NCI-H460 (cell line): Measurements from ENCODE around the gene RASL12. TPM values are rescaled to one million over a fixed set of nuclear protein-coding genes. Genes with fewer than 3 reads are reported as not detected.
"Not testable (repeated sequence)": the region's sequence is repeated elsewhere in the genome, so short reads cannot be mapped to it uniquely, and the experiment has no call there.

Source experiments
- DNase-seq: peaks from one replicate; pipeline ENCODE4 v3.0.0-alpha.2; 2016; ENCODE audit warnings: low read depth; ENCODE audit errors: extremely low read depth
- small RNA-seq, 2 experiments: library from RNA; depleted of rRNA; stranded (forward); fragments of <200 nt; gene quantifications; one replicate each; pipeline ENCODE3, GENCODE V24; 2014
- total RNA-seq: library from RNA; depleted of rRNA; stranded (reverse); fragments of >200 nt; shearing (Covaris generic); gene quantifications from 2 replicates; pipeline ENCODE4 v1.2.3, GENCODE V29; 2014; rRNA removed

Gene RASL12
- total RNA-seq, 1 experiment from 2014 or later, result 0.07 TPM

DNA sequence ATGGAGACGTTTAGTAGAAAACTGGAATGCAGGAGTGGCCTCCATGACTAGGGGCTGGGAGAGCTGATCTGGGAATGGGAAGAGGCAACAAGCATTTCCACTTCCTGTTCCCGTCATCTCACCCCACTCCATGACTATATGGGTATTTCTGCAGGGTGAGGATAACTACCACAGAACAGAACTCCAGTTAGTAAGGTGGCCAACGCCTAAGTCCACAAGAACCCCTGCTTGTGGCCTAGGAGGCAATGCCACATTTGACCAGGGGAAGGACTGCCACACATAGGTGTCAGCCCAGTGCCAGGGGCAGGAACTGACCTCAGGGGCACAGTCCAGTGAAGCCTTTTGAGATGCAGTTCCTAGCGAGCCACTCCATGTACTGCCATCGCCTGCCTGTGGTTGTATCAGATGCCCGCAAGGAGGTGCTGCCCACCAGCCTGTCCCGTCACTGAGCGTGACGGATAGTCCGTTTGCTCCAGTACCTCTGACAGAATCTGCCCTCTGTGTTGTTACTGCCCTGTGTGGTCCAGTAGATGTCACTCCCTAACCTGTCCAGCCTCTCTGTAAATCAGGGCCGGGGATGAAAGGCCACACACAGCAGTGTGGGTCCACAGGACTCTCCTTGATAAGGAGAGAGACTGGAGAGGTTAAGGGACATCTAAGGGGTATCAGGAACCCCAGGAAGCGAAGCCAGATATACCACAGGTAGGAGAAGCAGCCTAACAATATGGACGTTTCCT is 34.8 kb downstream of the RASL12 start:
- DNase-seq, result peak; percentile 83

DNA sequence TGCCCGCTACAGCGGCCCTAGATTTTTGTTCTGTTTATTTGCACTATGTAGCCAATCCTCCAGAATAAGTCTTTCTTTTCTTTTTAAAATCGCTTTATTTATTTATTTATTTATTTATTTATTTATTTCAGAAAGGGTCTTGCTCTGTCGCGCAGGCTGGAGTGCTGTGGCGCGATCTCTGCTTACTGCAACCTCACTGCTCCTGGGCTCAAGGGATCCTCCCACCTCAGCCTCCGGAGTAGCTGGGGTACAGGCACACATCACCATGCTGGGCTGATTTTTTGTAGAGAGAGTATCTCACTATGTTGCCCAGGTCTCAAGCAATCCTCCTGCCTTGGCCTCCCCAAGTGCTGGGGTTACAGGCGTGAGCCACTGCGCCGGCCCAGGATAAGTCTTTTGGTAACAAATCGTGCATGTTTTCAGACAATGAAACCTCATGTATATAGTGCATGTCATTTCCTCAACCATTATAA is 38.0 kb downstream of the RASL12 start:
- no peak for DNase-seq

- peak; percentile 72 for DNase-seq
These were observed 38.7 kb downstream of the RASL12 start, which contains the start of gene MTFMT for GRCh38 chr15:65028921-65029735. TSS of gene MTFMT (minus strand) at chr15:65029639. CDS start at chr15:65029613, 26 bp downstream.

DNA sequence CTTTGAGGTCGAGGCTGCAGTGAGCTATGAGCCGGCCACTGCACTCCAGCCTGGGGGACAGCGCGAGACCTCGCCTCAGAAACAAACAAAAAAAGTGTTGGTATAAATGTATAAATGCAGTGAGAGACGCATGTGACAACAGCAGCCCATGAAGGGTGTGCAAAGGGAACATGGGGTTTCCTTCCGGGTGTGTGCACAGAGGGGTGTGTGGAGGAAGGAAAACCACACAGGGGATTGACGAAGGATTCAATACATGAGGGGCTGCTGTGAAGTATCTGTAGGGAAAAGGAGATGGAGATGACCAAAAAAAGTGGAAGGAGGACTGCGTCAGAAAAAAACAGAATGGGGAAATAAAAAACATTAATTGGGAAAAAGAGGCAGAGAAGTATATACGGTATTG is 39.5 kb downstream of the RASL12 start:
- no peak for DNase-seq

- DNase-seq, result no peak
These were observed 40.2 kb downstream of the RASL12 start for GRCh38 chr15:65027593-65027992.

DNA sequence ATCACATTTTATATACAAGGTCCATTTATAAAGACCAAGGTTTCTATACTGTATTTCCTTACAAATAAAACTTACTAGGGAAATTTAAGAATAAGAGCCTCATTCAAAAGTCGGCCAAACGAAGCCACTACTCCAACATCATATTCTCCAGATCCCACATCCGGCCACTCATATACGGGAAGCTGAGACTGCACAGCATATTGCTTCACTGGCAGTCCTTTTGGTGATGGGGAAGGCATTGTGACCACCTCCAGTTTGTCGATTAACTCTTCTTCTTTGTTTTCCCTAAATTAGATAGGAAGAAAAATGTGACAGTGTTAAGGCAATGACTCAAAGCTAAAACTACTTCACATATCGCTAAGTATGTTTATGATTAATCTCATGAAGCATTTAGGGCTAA is 41.0 kb downstream of the RASL12 start:
- DNase-seq, result no peak

- no peak for DNase-seq
These were observed 46.3 kb downstream of the RASL12 start for GRCh38 chr15:65021488-65021887.

DNA sequence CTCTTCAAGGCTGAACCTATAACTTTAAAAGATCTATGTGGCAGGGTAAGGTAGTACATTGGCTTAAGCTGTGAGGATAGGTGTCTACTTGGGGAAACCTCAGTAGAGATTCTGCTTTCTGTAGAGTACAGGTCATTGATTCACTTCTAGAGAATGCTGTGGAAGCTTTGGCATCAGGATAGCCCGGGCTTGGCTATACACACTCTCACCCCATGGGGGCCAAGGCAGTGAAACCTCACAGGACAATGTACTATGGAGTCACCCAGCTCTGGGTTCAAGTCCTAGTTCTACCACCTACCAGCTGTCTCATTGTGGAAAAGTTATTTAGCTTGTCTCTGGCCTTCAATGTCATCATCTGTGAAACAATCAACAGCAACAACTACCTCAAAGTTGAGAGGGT is 47.4 kb downstream of the RASL12 start:
- no peak for DNase-seq

GRCh38 chr15:65011198-65011597 is 56.6 kb downstream of the RASL12 start:
- DNase-seq, result not testable (repeated sequence)

DNA sequence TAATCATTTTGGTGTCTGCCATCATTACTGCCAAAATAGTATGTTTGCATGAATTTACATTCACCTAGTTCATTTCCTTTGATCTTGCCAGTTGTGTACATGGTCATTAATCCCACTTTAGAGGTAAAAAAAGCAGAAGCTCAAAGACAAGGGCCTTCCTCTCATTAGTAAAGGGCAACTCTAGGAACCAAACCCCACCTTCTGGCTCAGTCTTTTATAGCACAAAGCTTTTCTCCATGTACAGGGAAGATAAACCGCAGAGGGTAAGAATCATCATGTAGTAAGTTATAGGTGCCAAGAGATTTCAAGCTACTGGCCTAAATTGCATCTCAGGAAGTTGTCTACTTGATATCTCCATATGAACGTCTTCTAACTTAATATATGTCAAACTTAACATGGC is 58.8 kb downstream of the RASL12 start:
- no peak for DNase-seq

DNA sequence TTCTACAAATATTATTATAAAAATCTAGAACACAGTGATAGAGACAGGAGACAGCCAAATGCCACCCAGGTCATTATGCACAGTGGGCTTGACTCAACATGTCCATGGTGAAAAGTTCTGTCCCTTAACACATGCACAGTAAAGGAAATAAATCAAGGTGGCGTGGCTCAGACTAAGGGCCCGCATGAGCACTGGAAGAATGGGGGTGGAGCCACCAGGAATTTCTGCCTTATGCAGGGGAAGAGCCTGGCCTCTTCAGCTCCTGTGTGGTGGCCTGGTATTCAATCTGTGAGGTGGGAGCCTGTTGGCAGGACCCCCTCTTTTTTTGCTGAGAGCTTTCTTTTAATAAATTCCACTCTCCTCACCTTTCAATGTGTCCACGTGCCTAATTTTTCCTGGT is 60.9 kb downstream of the RASL12 start:
- no peak for DNase-seq

- no peak for DNase-seq
These were observed 62.8 kb downstream of the RASL12 start for GRCh38 chr15:65004993-65005392.

Small RNA genes within 50 kb of the gene (small RNA-seq; reads per million reads assigned to genes)
- gene AC013553.1, result 0 reads per million in 2 experiments

Other genes with a start within 250 kb of the RASL12 start
- 9.8 and 11.5 TPM in 2 replicates for gene PIF1, start 242.3 kb downstream of the RASL12 start, total RNA-seq
- 2.9 and 3.5 TPM in 2 replicates for gene PLEKHO2, start 226.1 kb downstream of the RASL12 start, total RNA-seq
- 1.6 and 1.7 TPM in 2 replicates for gene ANKDD1A, start 156.1 kb downstream of the RASL12 start, total RNA-seq
- gene SPG21, start 78.1 kb downstream of the RASL12 start, total RNA-seq, result 76.8 and 80.0 TPM in 2 replicates
- 22.7 and 24.4 TPM in 2 replicates for gene MTFMT, start 38.4 kb downstream of the RASL12 start, total RNA-seq
- gene SLC51B, start 22.6 kb downstream of the RASL12 start, total RNA-seq, result 0.75 and 1.1 TPM in 2 replicates
- gene KBTBD13, start 8.8 kb upstream of the RASL12 start, total RNA-seq, result not detected in 2 replicates
- 0.75 and 1.1 TPM in 2 replicates for gene UBAP1L, start 47.2 kb upstream of the RASL12 start, total RNA-seq
- gene PDCD7, start 65.8 kb upstream of the RASL12 start, total RNA-seq, result 18.6 and 20.1 TPM in 2 replicates
- gene CLPX, start 117.4 kb upstream of the RASL12 start, total RNA-seq, result 42.0 and 55.4 TPM in 2 replicates
- gene CILP, start 143.5 kb upstream of the RASL12 start, total RNA-seq, result not detected in 2 replicates
- gene PARP16, start 218.9 kb upstream of the RASL12 start, total RNA-seq, result 11.8 and 12.9 TPM in 2 replicates
- not detected in 2 replicates for gene RNU5A-1, start 228.1 kb upstream of the RASL12 start, total RNA-seq
- not detected in 2 replicates for gene RNU5B-1, start 236.7 kb upstream of the RASL12 start, total RNA-seq